HL-60/S4 treated with retinoic acid at 250 ng/mL for 4 days and 3 days (cell line): ENCODE measurements around the gene ZBTB25.

Experiments
- in situ Hi-C: fragments of 300-500 bp; cut with MboI; formaldehyde crosslinking; loops from 2 replicates; pipeline ENCODE4 v1.7.0; 2022; ENCODE audit warnings: low sequenced_read_pairs

The ZBTB25 gene

DNA sequence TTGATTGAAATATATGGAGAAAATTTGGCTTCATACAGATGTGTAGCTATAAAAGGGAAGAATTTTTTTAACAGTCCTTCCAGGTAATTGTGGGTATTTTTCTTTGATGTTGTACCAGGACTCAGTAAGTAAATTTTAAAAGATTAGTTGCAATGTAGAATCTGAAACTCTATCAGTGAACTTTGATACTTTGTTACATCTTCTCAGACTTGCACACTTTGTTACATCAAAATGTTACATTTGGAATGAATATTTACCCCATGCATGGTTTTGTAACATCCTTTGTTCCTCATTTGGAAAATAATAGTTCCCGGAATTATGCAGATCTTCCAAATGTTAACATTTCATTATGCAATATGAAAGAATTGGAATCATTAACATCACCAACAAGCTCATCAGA, 101.7 kb downstream of the ZBTB25 start:
- in situ Hi-C loops = no loop called here

DNA sequence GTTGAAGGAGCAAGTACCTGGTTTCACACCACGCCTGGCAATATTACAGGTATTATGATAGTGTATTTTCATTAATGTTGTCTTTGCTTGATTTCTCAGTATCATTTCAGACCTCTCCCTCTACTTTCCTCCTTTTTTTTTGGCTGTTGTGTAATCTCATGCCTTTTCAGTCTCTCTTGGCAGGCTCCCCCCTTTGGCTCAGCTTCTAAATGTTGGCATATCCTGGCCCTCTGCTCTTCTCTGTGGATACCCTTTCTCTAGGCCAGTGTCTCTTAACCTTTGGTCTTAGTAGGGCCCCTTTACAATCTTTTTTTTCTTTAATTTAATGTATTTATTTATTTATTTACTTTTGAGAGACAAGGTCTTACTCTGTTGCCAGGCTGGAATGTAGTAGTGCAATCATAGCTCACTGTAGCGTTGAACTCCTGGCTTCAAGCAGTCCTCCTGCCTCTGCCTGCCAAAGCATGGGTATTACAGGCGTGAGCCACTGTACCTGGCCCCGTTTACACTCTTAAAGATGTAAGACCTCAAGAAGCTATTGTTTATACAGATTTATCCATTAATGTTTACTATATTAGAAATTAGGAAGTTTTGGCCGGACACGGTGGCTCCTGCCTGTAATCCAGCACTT, 102.7 kb downstream of the ZBTB25 start:
- in situ Hi-C loops = no loop called here
